Fibroblast of lung (primary cell): ENCODE results near the gene IBA57.

ENCODE experiments used
- EZH2 ChIP-seq: IDR thresholded peaks from 2 replicates; pipeline ENCODE4 v1.5.1; 2012; ENCODE audit warnings: low read length, control low read depth, mild to moderate bottlenecking; ENCODE audit errors: missing control alignments
- TF ChIP-seq, protein P1 (sequence below), 2 donors: IDR thresholded peaks in 1 of 2; conservative IDR thresholded peaks in 1 of 2; 1 replicate in 1 of 2; 2 replicates in 1 of 2; pipeline ENCODE4 v1.5.1; 2011 to 2012; ENCODE audit warnings: low read length in 2 of 2, control low read depth in 1 of 2, inconsistent platforms in 1 of 2, low read depth in 1 of 2, mild to moderate bottlenecking in 1 of 2

DNA sequence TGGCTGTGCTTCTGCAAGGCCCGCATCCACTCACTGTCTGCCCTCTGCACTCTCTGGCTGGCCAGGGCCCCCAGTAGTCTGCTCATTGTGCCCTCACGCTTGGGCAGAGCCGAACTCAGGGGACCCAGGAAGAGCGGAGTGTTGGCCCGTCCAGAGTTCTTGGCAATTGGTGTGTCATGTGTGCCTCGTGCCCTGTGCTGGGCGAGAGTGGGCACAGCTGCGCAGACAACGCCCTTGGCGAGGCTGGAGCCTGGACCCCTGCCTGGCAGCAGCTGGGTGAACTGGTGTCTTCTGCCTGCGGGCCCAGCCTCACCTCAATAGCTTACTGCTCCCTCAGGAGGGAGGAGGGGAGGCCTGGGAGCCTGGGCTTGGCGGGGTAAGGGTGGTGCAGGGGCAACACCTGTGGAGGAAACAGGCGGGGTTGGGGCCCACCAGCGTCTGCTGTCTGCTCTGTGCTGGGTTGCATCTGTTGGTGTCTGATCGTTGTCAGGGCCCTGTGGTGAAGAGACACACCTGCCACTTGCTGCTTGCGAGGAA, 23.4 kb upstream of the IBA57 start:
- TF ChIP-seq, protein P1, sequence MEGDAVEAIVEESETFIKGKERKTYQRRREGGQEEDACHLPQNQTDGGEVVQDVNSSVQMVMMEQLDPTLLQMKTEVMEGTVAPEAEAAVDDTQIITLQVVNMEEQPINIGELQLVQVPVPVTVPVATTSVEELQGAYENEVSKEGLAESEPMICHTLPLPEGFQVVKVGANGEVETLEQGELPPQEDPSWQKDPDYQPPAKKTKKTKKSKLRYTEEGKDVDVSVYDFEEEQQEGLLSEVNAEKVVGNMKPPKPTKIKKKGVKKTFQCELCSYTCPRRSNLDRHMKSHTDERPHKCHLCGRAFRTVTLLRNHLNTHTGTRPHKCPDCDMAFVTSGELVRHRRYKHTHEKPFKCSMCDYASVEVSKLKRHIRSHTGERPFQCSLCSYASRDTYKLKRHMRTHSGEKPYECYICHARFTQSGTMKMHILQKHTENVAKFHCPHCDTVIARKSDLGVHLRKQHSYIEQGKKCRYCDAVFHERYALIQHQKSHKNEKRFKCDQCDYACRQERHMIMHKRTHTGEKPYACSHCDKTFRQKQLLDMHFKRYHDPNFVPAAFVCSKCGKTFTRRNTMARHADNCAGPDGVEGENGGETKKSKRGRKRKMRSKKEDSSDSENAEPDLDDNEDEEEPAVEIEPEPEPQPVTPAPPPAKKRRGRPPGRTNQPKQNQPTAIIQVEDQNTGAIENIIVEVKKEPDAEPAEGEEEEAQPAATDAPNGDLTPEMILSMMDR (conservative IDR thresholded peaks at IDR 0.05 in 1 of 2, IDR thresholded peaks at IDR 0.05 in 1 of 2; ENCODE audit: low read depth in 1 of 2, low read length in 2 of 2), result no peak
- TF ChIP-seq EZH2, result no peak
